Measurements from ENCODE around the gene ST3GAL2. TPM values are rescaled to one million over a fixed set of nuclear protein-coding genes. Genes with fewer than 3 reads are reported as not detected.

ST3GAL2 gene
- total RNA-seq, 2 donors from 2014 or later = 9.1 to 11.2 TPM

GRCh38 chr16:70421473-70422311, 17.2 kb downstream of the ST3GAL2 start:
- no peak overlapping the region for H3K4me3 ChIP-seq
- TF ChIP-seq CTCF (IDR thresholded peaks at IDR 0.05) = no peak
- no peak for TF ChIP-seq POLR2A (IDR thresholded peaks at IDR 0.05)
- WGBS, 2 donors = 89 to 95% methylated on average over 7 to 11 of the region's 11 CpGs
- no peaks in the 10 kb centered on the region for H3K9me3 ChIP-seq
- intact Hi-C loops (cut with DNase I) = no loop called here
- no peak overlapping the region for H3K27ac ChIP-seq
- H3K27me3 ChIP-seq = no peaks in the 10 kb centered on the region
- H3K4me1 ChIP-seq = no peaks in the 10 kb centered on the region
- ATAC-seq (no peak), DNase-seq (no peak)
- no peaks in the 10 kb centered on the region for H3K36me3 ChIP-seq (replicated peaks in 1 of 2; ENCODE audit: insufficient read depth in 1 of 2, low read depth in 2 of 2)

GRCh38 chr16:70421014-70421413, 17.9 kb downstream of the ST3GAL2 start:
- 83 to 86% methylated on average over 9 of the region's 9 CpGs for WGBS, 2 donors
- Histone ChIP-seq H3K27me3 (no peaks in the 10 kb centered on the region), H3K36me3 (replicated peaks in 1 of 2; ENCODE audit: insufficient read depth in 1 of 2, low read depth in 2 of 2) (no peaks in the 10 kb centered on the region), H3K9me3 (no peaks in the 10 kb centered on the region), H3K27ac (no peak overlapping the region), H3K4me1 (no peaks in the 10 kb centered on the region), H3K4me3 (no peak overlapping the region)
- no peak for TF ChIP-seq CTCF (IDR thresholded peaks at IDR 0.05)
- TF ChIP-seq POLR2A (IDR thresholded peaks at IDR 0.05) = no peak
- ATAC-seq = no peak
- intact Hi-C loops (cut with DNase I) = no loop called here
- DNase-seq = no peak

GRCh38 chr16:70419384-70420327, 19.2 kb downstream of the ST3GAL2 start:
- 85 to 91% methylated on average over 9 to 14 of the region's 14 CpGs for WGBS, 2 donors
- Histone ChIP-seq H3K27me3 (no peaks in the 10 kb centered on the region), H3K4me1 (no peaks in the 10 kb centered on the region), H3K36me3 (replicated peaks in 1 of 2; ENCODE audit: insufficient read depth in 1 of 2, low read depth in 2 of 2) (no peaks in the 10 kb centered on the region), H3K27ac (no peak overlapping the region), H3K4me3 (no peak overlapping the region), H3K9me3 (no peaks in the 10 kb centered on the region)
- ATAC-seq (no peak), DNase-seq (no peak)
- no peak for TF ChIP-seq POLR2A (IDR thresholded peaks at IDR 0.05)
- intact Hi-C loops (cut with DNase I) = no loop called here

GRCh38 chr16:70418993-70419318, 19.9 kb downstream of the ST3GAL2 start:
- DNase-seq = no peak
- no peak overlapping the region for H3K4me3 ChIP-seq
- H3K36me3 ChIP-seq (replicated peaks in 1 of 2; ENCODE audit: insufficient read depth in 1 of 2, low read depth in 2 of 2) = no peaks in the 10 kb centered on the region
- peaks cover 6% of the 10 kb centered on the region for H3K4me1 ChIP-seq
- H3K27me3 ChIP-seq = no peaks in the 10 kb centered on the region
- no peaks in the 10 kb centered on the region for H3K9me3 ChIP-seq
- intact Hi-C loops (cut with DNase I) = no loop called here
- no peak for ATAC-seq
- H3K27ac ChIP-seq = no peak overlapping the region
- 67 to 75% methylated on average over 1 to 5 of the region's 5 CpGs for WGBS, 2 donors
- TF ChIP-seq CTCF (IDR thresholded peaks at IDR 0.05) = no peak
- no peak for TF ChIP-seq POLR2A (IDR thresholded peaks at IDR 0.05)

GRCh38 chr16:70418274-70418992, 20.5 kb downstream of the ST3GAL2 start:
- Histone ChIP-seq H3K4me1 (peaks cover 6% of the 10 kb centered on the region), H3K36me3 (replicated peaks in 1 of 2; ENCODE audit: insufficient read depth in 1 of 2, low read depth in 2 of 2) (no peaks in the 10 kb centered on the region), H3K4me3 (no peak overlapping the region), H3K27me3 (no peaks in the 10 kb centered on the region), H3K27ac (no peak overlapping the region), H3K9me3 (no peaks in the 10 kb centered on the region)
- 66 to 79% methylated on average over 7 to 13 of the region's 13 CpGs for WGBS, 2 donors
- TF ChIP-seq CTCF (IDR thresholded peaks at IDR 0.05) (no peak), POLR2A (IDR thresholded peaks at IDR 0.05) (no peak)
- ATAC-seq = no peak
- DNase-seq = no peak
- intact Hi-C loops (cut with DNase I) = no loop called here
